Osteocyte (in vitro differentiated cells): ENCODE results near the gene EGLN2. TPM values are rescaled to one million over a fixed set of nuclear protein-coding genes. Genes with fewer than 3 reads are reported as not detected.
"Not testable (repeated sequence)": the region's sequence is repeated elsewhere in the genome, so short reads cannot be mapped to it uniquely, and the experiment has no call there.

Source experiments
- DNase-seq: peaks from one replicate; pipeline ENCODE4 v3.0.0; 2021; ENCODE audit warnings: mixed read lengths; ENCODE audit not compliant: unreplicated experiment; ENCODE audit errors: extremely low spot score
- H3K27ac Mint-ChIP-seq: one replicate; pipeline ENCODE4 v1.8.0; 2021; ENCODE audit warnings: mild to moderate bottlenecking, mixed read lengths; ENCODE audit not compliant: unreplicated experiment
- H3K27me3 Mint-ChIP-seq: one replicate; pipeline ENCODE4 v1.8.0; 2021; ENCODE audit warnings: mixed read lengths; ENCODE audit not compliant: unreplicated experiment
- H3K36me3 Mint-ChIP-seq: one replicate; pipeline ENCODE4 v1.8.0; 2021; ENCODE audit warnings: mixed read lengths; ENCODE audit not compliant: unreplicated experiment
- H3K4me1 Mint-ChIP-seq: one replicate; pipeline ENCODE4 v1.8.0; 2021; ENCODE audit warnings: mixed read lengths; ENCODE audit not compliant: unreplicated experiment
- H3K4me3 Mint-ChIP-seq: one replicate; pipeline ENCODE4 v1.8.0; 2021; ENCODE audit warnings: mild to moderate bottlenecking, moderate library complexity, mixed read lengths; ENCODE audit not compliant: unreplicated experiment
- H3K9me3 Mint-ChIP-seq: one replicate; pipeline ENCODE4 v1.8.0; 2021; ENCODE audit warnings: mixed read lengths; ENCODE audit not compliant: unreplicated experiment
- total RNA-seq: library from RNA; stranded (reverse); gene quantifications from 2 replicates; pipeline ENCODE4 v1.2.1, GENCODE V29; 2021
- TF ChIP-seq, protein P1 (sequence below): fragments of 200-600 bp; sonication (generic); IDR thresholded peaks from 2 replicates; pipeline ENCODE4 v1.5.0; 2021; ENCODE audit warnings: antibody characterized with exemption, mild to moderate bottlenecking, moderate library complexity

EGLN2 gene
- total RNA-seq, 1 donor from 2014 or later = 104 TPM

GRCh38 chr19:40809358-40810086, 10.5 kb downstream of the EGLN2 start:
- no peak for DNase-seq
- Mint-ChIP-seq H3K27me3 (peaks cover 3% of the 10 kb centered on the region), H3K9me3 (no peaks in the 10 kb centered on the region), H3K4me1 (peaks cover 72% of the 10 kb centered on the region), H3K27ac (peak overlapping the region; percentile 85), H3K4me3 (no peak overlapping the region), H3K36me3 (peaks cover 7% of the 10 kb centered on the region)
- TF ChIP-seq, protein P1, sequence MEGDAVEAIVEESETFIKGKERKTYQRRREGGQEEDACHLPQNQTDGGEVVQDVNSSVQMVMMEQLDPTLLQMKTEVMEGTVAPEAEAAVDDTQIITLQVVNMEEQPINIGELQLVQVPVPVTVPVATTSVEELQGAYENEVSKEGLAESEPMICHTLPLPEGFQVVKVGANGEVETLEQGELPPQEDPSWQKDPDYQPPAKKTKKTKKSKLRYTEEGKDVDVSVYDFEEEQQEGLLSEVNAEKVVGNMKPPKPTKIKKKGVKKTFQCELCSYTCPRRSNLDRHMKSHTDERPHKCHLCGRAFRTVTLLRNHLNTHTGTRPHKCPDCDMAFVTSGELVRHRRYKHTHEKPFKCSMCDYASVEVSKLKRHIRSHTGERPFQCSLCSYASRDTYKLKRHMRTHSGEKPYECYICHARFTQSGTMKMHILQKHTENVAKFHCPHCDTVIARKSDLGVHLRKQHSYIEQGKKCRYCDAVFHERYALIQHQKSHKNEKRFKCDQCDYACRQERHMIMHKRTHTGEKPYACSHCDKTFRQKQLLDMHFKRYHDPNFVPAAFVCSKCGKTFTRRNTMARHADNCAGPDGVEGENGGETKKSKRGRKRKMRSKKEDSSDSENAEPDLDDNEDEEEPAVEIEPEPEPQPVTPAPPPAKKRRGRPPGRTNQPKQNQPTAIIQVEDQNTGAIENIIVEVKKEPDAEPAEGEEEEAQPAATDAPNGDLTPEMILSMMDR = no peak

DNA sequence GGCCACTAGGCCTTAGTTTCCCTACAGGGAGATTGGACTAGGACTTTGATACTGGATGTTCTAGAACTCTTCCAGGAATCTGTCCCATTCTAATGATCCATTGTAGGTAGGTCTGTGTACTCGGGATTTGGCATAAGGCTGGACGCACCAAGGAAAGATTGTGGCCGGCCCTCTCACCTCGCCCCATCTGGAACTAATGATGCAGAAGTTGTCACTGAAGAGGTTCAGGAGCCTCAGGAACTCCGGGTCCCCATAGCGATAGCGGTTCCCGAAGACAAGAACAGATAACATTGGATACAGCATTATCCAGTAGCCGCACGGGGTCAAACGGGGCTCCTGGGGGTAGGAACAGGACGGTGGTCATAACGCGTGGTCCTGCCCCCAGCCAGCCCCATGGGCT, 11.2 kb downstream of the EGLN2 start:
- TF ChIP-seq, protein P1 = no peak
- Mint-ChIP-seq H3K36me3 (peaks cover 7% of the 10 kb centered on the region), H3K27ac (peak overlapping the region; percentile 85)

GRCh38 chr19:40810649-40811408, 11.8 kb downstream of the EGLN2 start:
- Mint-ChIP-seq H3K4me3 (peak overlapping the region; percentile 87), H3K4me1 (peaks cover 66% of the 10 kb centered on the region), H3K27ac (peak overlapping the region; percentile 85)
- H3K27me3 Mint-ChIP-seq, H3K36me3 Mint-ChIP-seq, DNase-seq, H3K9me3 Mint-ChIP-seq: not testable (repeated sequence)

More for the DNA sequence above, 11.2 kb downstream of the EGLN2 start:
- peaks cover 69% of the 10 kb centered on the region for H3K4me1 Mint-ChIP-seq
- H3K27me3 Mint-ChIP-seq = peaks cover 7% of the 10 kb centered on the region
- no peaks in the 10 kb centered on the region for H3K9me3 Mint-ChIP-seq
- no peak for DNase-seq
- H3K4me3 Mint-ChIP-seq = peak overlapping the region; percentile 87

- no peak for DNase-seq
- Mint-ChIP-seq H3K36me3 (peaks cover 7% of the 10 kb centered on the region), H3K27ac (peak overlapping the region; percentile 71), H3K9me3 (no peaks in the 10 kb centered on the region), H3K4me1 (peaks cover 57% of the 10 kb centered on the region), H3K27me3 (peaks cover 7% of the 10 kb centered on the region), H3K4me3 (peak overlapping the region; percentile 87)
- TF ChIP-seq, protein P1 = no peak
Observed at GRCh38 chr19:40811478-40812341, 12.7 kb downstream of the EGLN2 start.

DNA sequence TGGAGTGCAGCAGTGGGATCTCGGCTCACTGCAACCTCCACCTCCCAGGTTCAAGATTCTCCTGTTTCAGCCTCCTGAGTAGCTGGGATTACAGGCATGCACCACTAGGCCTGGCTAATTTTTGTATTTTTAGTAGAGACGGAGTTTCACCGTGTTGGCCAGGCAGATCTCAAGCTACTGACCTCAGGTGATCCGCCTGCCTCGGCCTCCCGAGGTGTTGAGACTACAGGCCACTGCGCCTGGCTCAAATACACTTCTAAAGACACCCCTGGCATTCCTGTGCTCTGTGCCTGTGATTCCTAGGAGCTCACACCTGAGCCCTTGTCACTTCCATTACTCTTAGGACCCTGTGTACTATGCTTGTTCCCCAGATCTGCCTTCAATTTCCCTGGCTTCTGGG, 13.6 kb downstream of the EGLN2 start:
- DNase-seq, H3K9me3 Mint-ChIP-seq, H3K36me3 Mint-ChIP-seq, H3K27me3 Mint-ChIP-seq: not testable (repeated sequence)
- H3K4me1 Mint-ChIP-seq = peaks cover 52% of the 10 kb centered on the region
- H3K4me3 Mint-ChIP-seq = peak overlapping the region; percentile 42
- peak overlapping the region; percentile 87 for H3K27ac Mint-ChIP-seq
